HEK293 (cell line): ENCODE data around the gene TMIE.

Source experiments
- ZNF18 ChIP-seq: fragments of 450-650 bp; formaldehyde crosslinking; IDR thresholded peaks from 2 replicates; pipeline ENCODE4 v1.5.1; 2016; ENCODE audit warnings: missing biosample characterization, missing genetic modification characterization
- ZNF211 ChIP-seq: fragments of 450-650 bp; formaldehyde crosslinking; IDR thresholded peaks from 2 replicates; pipeline ENCODE4 v1.5.1; 2016; ENCODE audit warnings: low read depth, missing biosample characterization, missing genetic modification characterization

- TF ChIP-seq ZNF211 (no peak), ZNF18 (tag by site-specific recombination) (no peak)
Observed at GRCh38 chr3:46707601-46708011, 6.4 kb downstream of the TMIE start.
